Transverse colon (tissue), 4 donors: ENCODE data around the gene ENPP1. TPM values are rescaled to one million over a fixed set of nuclear protein-coding genes. Genes with fewer than 3 reads are reported as not detected.

ENCODE experiments used
- DNase-seq: peaks from one replicate; pipeline ENCODE4 v3.0.0-alpha.2; 2019
- H3K27ac ChIP-seq, 4 donors: fragments of 200-600 bp; sonication (generic); 2 replicates each; pipeline ENCODE4 v1.5.1; 2016 to 2018; ENCODE audit warnings: inconsistent platforms in 4 of 4
- H3K27me3 ChIP-seq: fragments of 200-600 bp; sonication (generic); 2 replicates; pipeline ENCODE4 v1.5.1; 2017; ENCODE audit warnings: inconsistent platforms
- H3K36me3 ChIP-seq, 4 donors: fragments of 200-600 bp; sonication (generic); 2 replicates each; pipeline ENCODE4 v1.5.1; 2017 to 2019; ENCODE audit warnings: inconsistent platforms in 4 of 4
- H3K4me1 ChIP-seq, 4 donors: fragments of 200-600 bp; sonication (generic); 2 replicates each; pipeline ENCODE4 v1.5.1; 2017 to 2020; ENCODE audit warnings: inconsistent platforms in 4 of 4
- H3K4me3 ChIP-seq, 4 donors: fragments of 200-600 bp; sonication (generic); 1 replicate in 1 of 4; 2 replicates in 3 of 4; pipeline versions ENCODE4 v1.5.1 to v1.6.1; 2017 to 2019; ENCODE audit warnings: inconsistent platforms in 4 of 4
- H3K9me3 ChIP-seq, 2 donors: fragments of 200-600 bp; sonication (generic); 2 replicates each; pipeline ENCODE4 v1.5.1; 2017 to 2019; ENCODE audit warnings: inconsistent platforms in 2 of 2
- CTCF ChIP-seq, 5 experiments: fragments of 200-600 bp in 3 of 5; fragments of 450-650 bp in 2 of 5; sonication (generic) in 3 of 5; IDR thresholded peaks; 1 replicate in 2 of 5; 2 replicates in 3 of 5; pipeline ENCODE4 v1.5.1; 2016 to 2017; ENCODE audit warnings: antibody characterized with exemption in 5 of 5, inconsistent platforms in 3 of 5, mild to moderate bottlenecking in 2 of 5, moderate library complexity in 1 of 5
- EP300 ChIP-seq: sonication (generic); formaldehyde crosslinking; IDR thresholded peaks from one replicate; pipeline ENCODE4 v1.6.1; 2017; ENCODE audit warnings: antibody characterized with exemption, low read depth
- POLR2A ChIP-seq: fragments of 450-650 bp; IDR thresholded peaks from one replicate; pipeline ENCODE4 v1.6.1; 2016; ENCODE audit warnings: antibody characterized with exemption, mild to moderate bottlenecking, moderate library complexity
- POLR2AphosphoS5 ChIP-seq, 3 donors: sonication (generic); formaldehyde crosslinking; IDR thresholded peaks; one replicate each; pipeline ENCODE4 v1.6.1; 2016; ENCODE audit warnings: antibody characterized with exemption in 3 of 3
- WGBS, 2 donors: methylation state at CpG; one replicate each; pipeline ENCODE4 v1.1.5; 2018; ENCODE audit warnings: low coverage in 1 of 2; 5-methylcytosine and 5-hydroxymethylcytosine counted together
- in situ Hi-C, 4 donors: fragments of 200-750 bp; cut with MboI; loops; one replicate each; pipeline versions ENCODE4 v1.15.0 to v1.15.1; 2017; ENCODE audit warnings: low sequenced_read_pairs in 3 of 4, low pct_ligation_motif_present in 1 of 4, low pct_unique_long_range_greater_than_20kb in 1 of 4
- intact Hi-C: fragments of 100-400 bp; cut with DNase I; formaldehyde crosslinking; loops from one replicate; pipeline ENCODE4 v1.15.1; 2023; ENCODE audit warnings: low total_unique reads
- total RNA-seq, 4 donors: library from RNA; depleted of rRNA; stranded (reverse); fragments of >200 nt; gene quantifications; one replicate each; pipeline ENCODE4 v1.1.0, GENCODE V29; 2016

Gene ENPP1
- total RNA-seq, 4 donors from 2014 or later: 3.4 to 24.0 (median 22.8) TPM

DNA sequence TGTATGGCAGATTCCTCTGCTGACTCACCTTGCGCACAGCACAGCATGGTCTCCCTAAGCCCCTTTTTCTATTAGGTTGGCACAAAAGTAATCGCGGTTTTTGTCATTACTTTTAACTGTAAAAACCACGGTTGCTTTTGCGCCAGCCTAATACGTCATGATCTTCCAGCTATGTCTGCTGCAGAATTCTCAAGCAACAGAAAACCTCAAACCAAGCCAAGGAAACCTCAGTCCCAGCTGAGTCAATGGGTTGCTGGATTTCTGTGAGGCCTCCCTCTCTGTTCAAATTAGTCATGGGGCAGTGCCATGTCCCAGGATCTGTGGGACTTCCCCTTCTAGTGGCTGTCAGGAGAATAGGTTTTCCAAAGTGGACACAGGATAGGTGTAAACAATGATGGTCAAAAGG is 15.7 kb upstream of the ENPP1 start:
- intact Hi-C loops (no loop called here), in situ Hi-C loops (no loop called here)
- H3K9me3 ChIP-seq: no peaks in the 10 kb centered on the region
- no peaks in the 10 kb centered on the region for H3K27me3 ChIP-seq
- H3K4me1 ChIP-seq: no peaks in the 10 kb centered on the region
- H3K36me3 ChIP-seq: no peaks in the 10 kb centered on the region
- no peak overlapping the region for H3K27ac ChIP-seq
- 88% methylated on average over 6 of the region's 6 CpGs; no CpG with 5 or more reads in 1 of the 2 donors for WGBS, 2 donors
- DNase-seq: no peak
- no peak for TF ChIP-seq POLR2A
- TF ChIP-seq POLR2AphosphoS5 (IDR thresholded peaks at IDR 0.05): no peak
- TF ChIP-seq CTCF (IDR thresholded peaks at IDR 0.05): no peak
- TF ChIP-seq EP300: no peak
- no peak overlapping the region for H3K4me3 ChIP-seq

- in situ Hi-C loops: no loop called here
- Histone ChIP-seq H3K36me3 (no peaks in the 10 kb centered on the region), H3K27me3 (no peaks in the 10 kb centered on the region), H3K4me3 (no peak overlapping the region), H3K4me1 (no peaks in the 10 kb centered on the region), H3K27ac (no peak overlapping the region), H3K9me3 (no peaks in the 10 kb centered on the region)
- TF ChIP-seq POLR2AphosphoS5 (IDR thresholded peaks at IDR 0.05) (no peak), CTCF (IDR thresholded peaks at IDR 0.05) (no peak), POLR2A (no peak), EP300 (no peak)
- no peak for DNase-seq
- intact Hi-C loops: no loop called here
- WGBS, 2 donors: 72% methylated on average over 2 of the region's 2 CpGs; no CpG with 5 or more reads in 1 of the 2 donors
Observed at GRCh38 chr6:131795366-131795765, 12.5 kb upstream of the ENPP1 start.

DNA sequence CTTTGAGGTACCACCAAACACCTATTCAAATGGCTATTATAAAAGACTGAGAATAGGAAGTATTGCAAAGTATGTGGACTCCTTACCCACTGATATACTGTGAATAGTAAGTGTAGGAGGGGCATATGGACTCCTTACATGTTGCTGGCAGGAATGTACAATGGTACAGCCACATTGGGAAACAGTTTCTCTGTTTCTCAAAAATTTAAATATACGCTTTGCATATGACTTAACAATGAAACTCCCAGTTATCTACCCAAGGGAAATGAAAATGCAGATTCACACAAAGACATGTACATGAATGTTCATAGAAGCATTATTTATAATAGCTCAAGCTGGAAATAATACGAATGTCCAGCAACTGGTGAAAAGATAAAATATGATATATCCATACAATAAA is 5.5 kb upstream of the ENPP1 start:
- Histone ChIP-seq H3K4me3 (no peak overlapping the region), H3K9me3 (no peaks in the 10 kb centered on the region), H3K27ac (no peak overlapping the region), H3K36me3 (no peaks in the 10 kb centered on the region), H3K27me3 (no peaks in the 10 kb centered on the region), H3K4me1 (peaks cover 0 to 5% (median 4%) of the 10 kb centered on the region in 4 donors)
- in situ Hi-C loops (no loop called here), intact Hi-C loops (no loop called here)
- 72 to 96% methylated on average over 2 of the region's 2 CpGs for WGBS, 2 donors
- TF ChIP-seq EP300: no peak
- no peak for TF ChIP-seq POLR2A
- TF ChIP-seq POLR2AphosphoS5 (IDR thresholded peaks at IDR 0.05): no peak
- TF ChIP-seq CTCF (IDR thresholded peaks at IDR 0.05): no peak
- DNase-seq: no peak

DNA sequence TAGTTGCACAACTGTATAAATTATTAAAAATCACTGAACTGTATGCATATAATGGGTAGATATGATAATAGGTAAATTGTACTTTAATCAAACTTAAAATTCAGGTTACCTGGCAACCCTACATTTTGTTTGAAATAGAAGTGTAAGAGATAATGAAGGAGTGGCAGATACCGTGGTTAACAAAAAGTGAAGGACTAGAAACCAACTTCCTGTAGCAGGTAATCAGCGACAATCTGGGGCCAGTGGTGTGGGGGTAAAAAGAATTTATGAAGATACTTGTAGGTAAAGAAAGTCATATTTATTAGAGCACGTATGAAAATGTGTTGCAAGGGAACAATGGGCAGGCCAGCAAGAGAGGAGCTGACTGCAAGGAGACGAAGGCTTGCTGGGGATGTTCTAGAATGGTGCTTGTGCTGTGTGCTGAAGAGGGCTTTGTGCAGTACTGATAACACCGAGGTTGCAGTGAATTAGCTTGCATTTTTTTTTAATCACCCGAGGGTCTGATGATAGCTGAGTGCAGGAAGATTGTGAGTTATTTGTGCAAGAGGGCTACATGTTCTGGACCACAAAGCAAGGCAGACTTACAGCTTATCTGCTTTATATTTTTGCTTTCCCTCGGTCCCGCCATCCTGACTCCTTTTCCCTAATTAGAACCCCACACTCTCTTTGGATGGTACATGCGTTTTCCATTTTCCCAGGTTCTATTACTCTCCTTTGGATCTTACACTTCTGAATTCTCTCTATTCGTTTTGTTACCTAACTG is 4.6 kb upstream of the ENPP1 start:
- Histone ChIP-seq H3K4me3 (no peak overlapping the region), H3K4me1 (peaks cover 0 to 8% (median 5%) of the 10 kb centered on the region in 4 donors), H3K27ac (no peak overlapping the region), H3K36me3 (no peaks in the 10 kb centered on the region), H3K27me3 (no peaks in the 10 kb centered on the region), H3K9me3 (no peaks in the 10 kb centered on the region)
- no peak for DNase-seq
- in situ Hi-C loops: no loop called here
- intact Hi-C loops: no loop called here
- 65 to 76% methylated on average over 8 to 10 of the region's 10 CpGs for WGBS, 2 donors
- no peak for TF ChIP-seq POLR2AphosphoS5 (IDR thresholded peaks at IDR 0.05)
- no peak for TF ChIP-seq CTCF (IDR thresholded peaks at IDR 0.05)
- TF ChIP-seq EP300: no peak
- TF ChIP-seq POLR2A: no peak
